Muscle of leg (tissue), 11 donors: ENCODE results near the gene DCHS1. TPM values are rescaled to one million over a fixed set of nuclear protein-coding genes. Genes with fewer than 3 reads are reported as not detected.
A peak's percentile ranks its signal among the peaks of the same experiment; 100 is the strongest.

Source experiments
- DNase-seq: peaks from one replicate; pipeline ENCODE4 v3.0.0; 2013
- H3K27ac ChIP-seq: one replicate; pipeline ENCODE4 v1.5.1; 2013; ENCODE audit warnings: mild to moderate bottlenecking, low read length, control low read depth
- H3K27me3 ChIP-seq: one replicate; pipeline ENCODE4 v1.6.1; 2013; ENCODE audit warnings: low read length; ENCODE audit not compliant: control insufficient read depth, insufficient read depth
- H3K36me3 ChIP-seq: one replicate; pipeline ENCODE4 v1.6.1; 2013; ENCODE audit warnings: low read length; ENCODE audit not compliant: control insufficient read depth, insufficient read depth
- H3K4me1 ChIP-seq: one replicate; pipeline ENCODE4 v1.6.1; 2013; ENCODE audit warnings: low read length; ENCODE audit not compliant: control insufficient read depth, insufficient read depth
- H3K4me3 ChIP-seq: one replicate; pipeline ENCODE4 v1.5.1; 2013; ENCODE audit warnings: low read length, control low read depth
- H3K9me3 ChIP-seq: replicated peaks from 2 replicates; pipeline ENCODE4 v1.6.1; 2013; ENCODE audit warnings: low read depth, low read length; ENCODE audit not compliant: control insufficient read depth
- WGBS: methylation state at CpG from one replicate; pipeline ENCODE4 v1.1.5; 2013; ENCODE audit warnings: missing lambda C conversion rate; ENCODE audit not compliant: insufficient coverage; 5-methylcytosine and 5-hydroxymethylcytosine counted together
- polyA plus RNA-seq, 8 donors: library from polyadenylated mRNA; unstranded; fragments of 120-200 nt; gene quantifications; one replicate each; pipeline versions ENCODE4 v1.2.1 to v1.2.3, GENCODE V29; 2013; ENCODE audit warnings: inconsistent platforms in 1 of 8, low replicate concordance in 1 of 8; ENCODE audit not compliant: insufficient read length in 8 of 8, insufficient read depth in 1 of 8
- total RNA-seq: library from RNA; stranded (reverse); fragments of 120-200 nt; gene quantifications from one replicate; pipeline ENCODE4 v1.2.4, GENCODE V29; 2013

Gene DCHS1
- total and polyA plus RNA-seq, 9 donors: 30.7 to 69.3 (median 49.9) TPM

DNA sequence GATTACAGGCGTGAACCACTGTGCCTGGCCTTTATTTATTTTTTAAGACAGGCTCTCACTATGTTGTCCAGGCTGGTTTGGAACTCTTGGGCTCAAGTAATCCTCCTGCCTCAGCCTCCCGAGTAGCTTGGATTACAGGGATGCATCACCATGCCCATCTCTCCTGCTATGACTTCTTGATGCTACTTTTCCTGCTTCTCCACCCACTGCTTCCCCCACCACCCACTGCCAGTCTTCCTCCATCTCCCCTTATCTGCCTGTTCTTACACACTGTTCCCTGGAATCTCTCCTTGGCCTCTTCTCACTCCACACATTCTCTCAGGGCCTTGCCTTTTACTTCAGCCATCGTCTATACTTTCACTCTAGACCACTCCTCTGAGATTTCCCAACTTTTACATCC, 19.1 kb downstream of the DCHS1 start:
- no peak for DNase-seq
- Histone ChIP-seq H3K27me3 (no peaks in the 10 kb centered on the region), H3K9me3 (no peaks in the 10 kb centered on the region), H3K36me3 (peaks cover 74% of the 10 kb centered on the region), H3K27ac (peak overlapping the region; percentile 80), H3K4me3 (no peak overlapping the region), H3K4me1 (peaks cover 44% of the 10 kb centered on the region)
- WGBS: 44% methylated on average over 3 of the region's 3 CpGs

DNA sequence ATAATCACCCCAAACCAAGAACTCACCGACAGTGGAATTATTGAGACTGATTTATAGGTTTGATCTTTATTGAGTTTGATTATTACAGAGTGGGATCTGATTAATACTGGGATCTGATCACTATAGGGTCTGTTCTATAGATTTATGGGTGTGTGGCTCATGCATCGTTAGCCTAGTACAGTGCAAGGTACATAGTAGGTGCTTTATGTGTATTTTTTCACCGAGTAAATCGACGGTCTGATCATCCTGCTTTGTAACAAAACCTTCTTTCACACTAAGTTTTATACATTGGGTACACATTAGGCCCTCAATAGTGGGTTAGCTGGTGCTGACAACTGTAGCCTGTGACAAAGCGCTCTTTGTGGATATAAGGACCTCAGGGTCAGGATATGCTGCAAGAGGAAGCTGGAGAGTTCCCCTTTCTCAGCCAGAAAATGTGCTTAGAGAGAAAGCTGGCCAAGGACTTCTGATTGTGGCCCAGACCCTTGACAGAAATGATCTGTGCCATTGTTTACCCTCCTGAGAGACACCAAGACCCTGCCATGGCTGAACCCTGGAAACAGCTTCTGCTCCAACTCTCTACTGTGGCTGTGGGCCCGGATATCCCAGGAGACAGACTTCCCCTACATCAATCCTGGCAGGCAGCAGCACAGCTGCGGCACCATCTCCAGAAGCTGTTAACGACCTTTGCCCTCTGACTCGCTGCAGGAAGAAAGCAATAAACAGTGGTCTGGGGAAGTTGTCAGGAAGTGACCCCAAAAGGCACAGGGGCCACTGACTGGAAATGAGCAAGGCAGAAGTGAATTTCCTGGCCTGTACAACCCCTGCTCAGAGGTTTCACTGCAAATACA, 20.3 kb downstream of the DCHS1 start:
- H3K9me3 ChIP-seq: no peaks in the 10 kb centered on the region
- 13% methylated on average over 3 of the region's 10 CpGs for WGBS
- no peak overlapping the region for H3K4me3 ChIP-seq
- peak; percentile 82 for DNase-seq
- H3K27ac ChIP-seq: peak overlapping the region; percentile 80
- H3K36me3 ChIP-seq: peaks cover 74% of the 10 kb centered on the region
- H3K27me3 ChIP-seq: no peaks in the 10 kb centered on the region
- H3K4me1 ChIP-seq: peaks cover 44% of the 10 kb centered on the region

- no peak for DNase-seq
- no peaks in the 10 kb centered on the region for H3K9me3 ChIP-seq
- no CpG with 5 or more reads among the region's 1 CpG for whole genome bisulfite sequencing
- no peaks in the 10 kb centered on the region for H3K27me3 ChIP-seq
- no peak overlapping the region for H3K27ac ChIP-seq
- peaks cover 41% of the 10 kb centered on the region for H3K4me1 ChIP-seq
- H3K4me3 ChIP-seq: no peak overlapping the region
- peaks cover 71% of the 10 kb centered on the region for H3K36me3 ChIP-seq
Observed at GRCh38 chr11:6634534-6634933, 21.1 kb downstream of the DCHS1 start.

DNA sequence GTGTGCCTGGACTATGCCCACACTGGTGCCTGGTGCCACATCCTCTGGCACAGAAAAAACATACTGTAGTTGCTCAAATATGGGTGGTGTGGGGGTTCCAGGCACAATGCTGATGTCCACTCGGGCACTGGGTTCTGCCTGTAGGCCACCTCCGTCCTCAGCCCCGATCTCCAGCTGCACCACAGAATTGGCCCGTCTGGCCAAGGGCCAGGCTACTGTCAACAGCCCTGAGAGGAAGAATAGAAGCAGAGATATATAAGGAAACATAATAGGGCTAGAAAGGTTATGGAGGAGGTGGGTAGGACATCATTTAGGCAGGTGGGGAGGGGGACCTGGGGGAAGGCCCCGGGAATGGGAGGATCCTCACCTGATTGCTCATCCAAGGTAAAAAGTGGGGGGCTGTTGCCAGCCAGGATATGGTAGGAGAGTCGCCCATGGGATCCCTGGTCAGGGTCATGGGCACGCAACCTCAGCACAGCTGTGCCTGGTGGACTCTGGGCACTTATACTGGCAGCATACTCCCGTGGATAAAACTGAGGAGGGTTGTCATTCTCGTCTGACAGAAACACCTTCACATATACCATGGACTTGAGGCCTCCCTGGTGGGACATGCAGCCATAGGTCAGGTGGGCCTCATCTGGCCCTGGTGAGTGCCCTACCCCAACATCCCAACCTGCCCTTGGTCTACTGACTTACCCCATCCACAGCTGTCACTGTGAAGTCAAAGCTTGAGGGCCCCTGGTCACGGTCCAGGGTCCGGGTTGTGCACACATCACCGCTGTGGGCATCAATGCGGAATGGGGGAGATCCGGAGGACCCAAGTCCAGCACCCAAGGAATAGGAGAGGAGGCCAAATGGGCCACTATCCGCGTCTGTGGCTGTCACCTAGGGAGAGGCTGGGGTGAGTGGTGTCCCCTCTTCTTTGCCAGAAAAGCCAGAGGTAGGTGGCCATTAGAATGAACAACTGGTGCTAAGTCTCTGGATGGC, 21.9 kb downstream of the DCHS1 start:
- WGBS: 95% methylated on average over 14 of the region's 16 CpGs
- H3K4me1 ChIP-seq: peaks cover 35% of the 10 kb centered on the region

DNA sequence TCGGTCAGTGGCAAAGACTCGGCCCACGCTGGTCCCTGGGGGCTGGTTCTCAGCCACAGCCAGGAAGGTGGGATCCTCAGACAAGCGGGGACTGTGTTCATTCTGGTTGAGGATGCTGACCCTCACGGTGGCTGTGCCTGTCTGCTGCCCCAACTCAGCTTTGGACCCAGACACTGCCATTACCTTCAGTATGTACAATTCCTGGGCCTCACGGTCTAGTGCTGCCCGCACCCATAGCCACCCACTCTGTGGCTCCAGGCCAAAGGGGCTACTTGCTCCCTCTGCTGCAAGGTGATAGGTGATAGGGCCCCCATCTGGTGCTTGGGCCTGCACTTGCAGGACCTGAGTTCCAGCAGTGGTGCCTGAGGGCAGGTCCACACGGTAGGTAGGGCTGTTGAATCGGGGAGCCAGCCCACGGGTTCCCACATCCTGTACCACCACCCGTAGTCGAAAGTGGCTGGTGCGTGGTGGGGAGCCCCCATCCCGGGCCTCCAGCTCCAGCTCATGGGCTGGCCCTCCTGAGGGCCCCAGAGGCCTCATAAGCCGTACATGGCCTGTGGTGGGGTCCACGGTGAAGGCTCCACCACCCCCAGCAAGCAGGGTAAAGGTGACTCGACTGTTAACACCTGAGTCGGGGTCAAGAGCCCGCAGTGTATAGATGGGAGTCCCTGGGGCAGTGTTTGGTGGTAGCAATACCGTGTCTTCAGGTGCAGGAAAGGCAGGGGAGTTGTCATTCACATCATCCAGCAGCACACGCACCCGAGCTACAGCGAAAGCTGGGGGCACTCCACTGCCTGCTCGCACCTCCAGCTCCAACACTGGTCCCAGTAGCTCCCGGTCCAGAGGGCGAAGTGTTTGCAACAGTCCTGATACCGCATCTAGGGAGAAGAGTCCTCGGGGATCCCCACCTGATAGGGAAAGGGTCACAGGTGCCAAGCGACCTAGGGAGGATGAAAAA, 23.2 kb downstream of the DCHS1 start:
- H3K36me3 ChIP-seq: peaks cover 69% of the 10 kb centered on the region
- no peak overlapping the region for H3K4me3 ChIP-seq
- H3K27me3 ChIP-seq: no peaks in the 10 kb centered on the region
- DNase-seq: no peak
- H3K9me3 ChIP-seq: no peaks in the 10 kb centered on the region
- no peak overlapping the region for H3K27ac ChIP-seq
- peaks cover 26% of the 10 kb centered on the region for H3K4me1 ChIP-seq
- 82% methylated on average over 23 of the region's 29 CpGs for whole genome bisulfite sequencing

More for the DNA sequence above, 21.9 kb downstream of the DCHS1 start:
- no peak for DNase-seq
- no peaks in the 10 kb centered on the region for H3K27me3 ChIP-seq
- no peak overlapping the region for H3K4me3 ChIP-seq
- no peaks in the 10 kb centered on the region for H3K9me3 ChIP-seq
- peaks cover 71% of the 10 kb centered on the region for H3K36me3 ChIP-seq
- H3K27ac ChIP-seq: no peak overlapping the region

DNA sequence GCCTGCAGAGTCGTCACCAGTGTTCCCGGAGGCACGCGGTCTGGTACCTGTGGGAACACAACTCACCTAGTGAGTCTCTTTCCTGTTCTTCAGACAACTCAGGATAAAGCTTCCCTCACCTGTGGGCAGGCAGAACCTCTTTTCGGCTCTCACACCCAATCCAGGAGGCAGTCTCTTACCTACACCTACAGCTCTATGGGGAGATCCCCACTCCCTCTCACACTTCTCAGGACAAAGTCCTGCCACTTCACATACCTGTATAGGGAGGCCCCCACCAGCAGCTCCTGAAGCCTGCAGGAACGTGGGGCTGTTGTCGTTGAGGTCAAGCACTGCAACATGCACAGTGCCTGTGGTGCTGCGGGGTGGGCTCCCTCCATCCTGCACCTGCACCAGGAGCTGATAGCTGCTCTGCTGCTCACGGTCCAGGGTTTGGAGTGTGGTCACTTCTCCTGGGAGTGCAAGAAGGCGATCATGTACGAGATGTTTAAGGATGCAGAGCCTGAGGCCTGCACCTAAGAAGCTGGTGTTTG, 24.2 kb downstream of the DCHS1 start:
- H3K9me3 ChIP-seq: no peaks in the 10 kb centered on the region
- no peak for DNase-seq
- WGBS: 73% methylated on average over 10 of the region's 11 CpGs
- H3K4me1 ChIP-seq: peaks cover 18% of the 10 kb centered on the region
- no peak overlapping the region for H3K27ac ChIP-seq
- no peak overlapping the region for H3K4me3 ChIP-seq
- peaks cover 72% of the 10 kb centered on the region for H3K36me3 ChIP-seq
- H3K27me3 ChIP-seq: no peaks in the 10 kb centered on the region

DNA sequence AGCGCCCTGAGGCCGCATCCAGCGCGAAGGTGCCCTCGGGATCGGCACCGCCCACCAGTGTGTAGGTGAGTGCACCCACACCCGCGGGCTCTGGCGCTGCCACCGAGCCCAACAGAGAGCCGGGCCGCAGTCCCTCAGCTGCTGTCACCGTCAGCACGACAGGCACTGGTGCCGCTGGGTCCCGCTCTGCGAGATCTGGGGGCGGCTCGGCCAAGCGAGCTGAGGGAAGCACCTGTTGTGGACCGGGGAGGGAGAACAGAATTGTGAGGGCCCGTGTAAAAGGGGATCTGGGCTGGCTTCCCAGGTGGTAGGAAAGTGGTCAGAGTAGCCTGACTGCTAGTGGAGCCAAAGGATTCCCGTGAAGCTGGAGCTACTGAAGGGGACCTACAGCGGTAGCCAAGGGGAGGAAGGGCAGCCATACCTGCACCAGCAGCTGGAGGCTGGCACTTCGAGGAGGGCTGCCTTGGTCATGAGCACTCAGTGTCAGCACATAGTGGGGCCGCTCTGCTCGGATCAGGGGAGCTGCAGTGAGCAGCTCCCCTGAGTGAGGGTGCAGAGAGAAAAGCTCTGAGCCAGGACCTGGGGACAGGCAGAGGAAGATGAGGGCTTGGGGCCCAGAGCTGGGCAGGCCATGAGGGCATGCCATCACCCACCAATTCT, 24.8 kb downstream of the DCHS1 start:
- no peak overlapping the region for H3K4me3 ChIP-seq
- DNase-seq: peak; percentile 10
- peaks cover 77% of the 10 kb centered on the region for H3K36me3 ChIP-seq
- H3K27ac ChIP-seq: no peak overlapping the region
- no peaks in the 10 kb centered on the region for H3K9me3 ChIP-seq
- H3K4me1 ChIP-seq: peaks cover 12% of the 10 kb centered on the region
- 68% methylated on average over 28 of the region's 28 CpGs for WGBS
- H3K27me3 ChIP-seq: no peaks in the 10 kb centered on the region

DNA sequence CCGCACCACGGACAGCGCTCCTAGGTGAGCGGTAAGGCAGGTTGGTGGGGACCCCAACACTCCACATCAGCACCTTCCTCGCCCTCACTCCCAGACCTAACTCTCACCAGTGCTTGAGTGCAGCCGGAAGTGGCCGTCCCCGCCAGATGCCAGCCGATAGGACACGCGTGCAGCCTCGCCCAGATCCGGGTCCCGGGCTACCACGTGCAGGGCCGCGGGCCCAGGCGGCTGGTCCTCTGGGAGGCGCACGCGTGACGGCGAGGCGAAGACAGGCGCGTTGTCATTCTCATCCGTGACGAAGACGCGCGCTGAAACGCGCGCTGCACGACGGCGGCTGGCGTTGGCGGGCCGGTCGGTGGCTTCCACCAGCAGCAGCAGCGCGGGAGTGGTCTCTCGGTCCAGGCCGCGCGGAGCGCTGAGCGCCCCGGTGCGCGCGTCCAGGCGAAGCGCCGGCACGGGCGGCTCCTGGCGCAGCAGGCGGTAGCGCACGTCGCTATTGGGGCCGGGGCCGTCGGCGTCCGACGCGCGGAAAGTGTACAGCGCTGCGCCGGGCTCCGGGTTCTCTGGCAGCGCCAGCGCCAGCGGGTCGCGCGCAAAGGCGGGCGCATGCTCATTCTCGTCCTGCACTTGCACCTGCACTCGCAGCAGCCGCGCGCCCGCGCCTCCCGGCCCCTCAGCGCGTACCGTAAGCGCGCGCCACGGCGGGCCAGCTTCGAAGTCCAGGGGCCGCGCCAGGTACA, 25.5 kb downstream of the DCHS1 start:
- Histone ChIP-seq H3K36me3 (peaks cover 84% of the 10 kb centered on the region), H3K27me3 (no peaks in the 10 kb centered on the region), H3K9me3 (no peaks in the 10 kb centered on the region), H3K4me1 (peaks cover 5% of the 10 kb centered on the region), H3K4me3 (no peak overlapping the region), H3K27ac (no peak overlapping the region)
- DNase-seq: no peak
- WGBS: 69% methylated on average over 100 of the region's 102 CpGs
